Measurements from ENCODE around the gene LSM2. TPM values are rescaled to one million over a fixed set of nuclear protein-coding genes. Genes with fewer than 3 reads are reported as not detected.
A peak's percentile ranks its signal among the peaks of the same experiment; 100 is the strongest.
"Not testable (repeated sequence)": the region's sequence is repeated elsewhere in the genome, so short reads cannot be mapped to it uniquely, and the experiment has no call there.

Gene LSM2
- total RNA-seq, 1 experiment from 2014 or later = 72.6 TPM

DNA sequence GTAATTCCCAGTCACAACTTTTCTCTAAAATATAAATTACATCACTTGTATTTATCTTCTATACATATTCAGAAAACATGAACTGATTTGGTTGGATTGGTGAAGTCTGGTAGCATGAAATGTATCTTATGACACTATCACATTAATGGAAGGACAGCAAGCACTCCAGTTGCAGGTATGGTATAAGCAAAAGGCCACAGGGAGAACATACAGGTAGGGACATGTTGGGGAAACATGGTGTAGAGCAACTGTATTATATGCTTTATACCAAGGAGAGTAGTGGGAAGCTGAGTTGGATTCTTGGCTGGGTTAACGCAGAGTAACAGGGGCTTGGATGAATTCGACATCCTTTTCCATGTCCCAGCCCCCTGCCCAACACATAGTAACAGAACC lies 9.8 kb downstream of the LSM2 start:
- 0 out of 2 replicates have a peak, but pooled peaks cover 3% of the 10 kb centered on the region for H3K9me3 ChIP-seq (replicated peaks)
- H3K27me3 ChIP-seq (replicated peaks) = no peaks in the 10 kb centered on the region
- H3K4me1 ChIP-seq (replicated peaks) = peaks cover 28% of the 10 kb centered on the region
- H3K4me3 ChIP-seq = no peak overlapping the region
- no peak for DNase-seq (ENCODE audit: low read depth in 1 of 2, low spot score in 2 of 2)
- H3K36me3 ChIP-seq = peaks cover 38% of the 10 kb centered on the region
- no peak overlapping the region for H3K27ac ChIP-seq

DNA sequence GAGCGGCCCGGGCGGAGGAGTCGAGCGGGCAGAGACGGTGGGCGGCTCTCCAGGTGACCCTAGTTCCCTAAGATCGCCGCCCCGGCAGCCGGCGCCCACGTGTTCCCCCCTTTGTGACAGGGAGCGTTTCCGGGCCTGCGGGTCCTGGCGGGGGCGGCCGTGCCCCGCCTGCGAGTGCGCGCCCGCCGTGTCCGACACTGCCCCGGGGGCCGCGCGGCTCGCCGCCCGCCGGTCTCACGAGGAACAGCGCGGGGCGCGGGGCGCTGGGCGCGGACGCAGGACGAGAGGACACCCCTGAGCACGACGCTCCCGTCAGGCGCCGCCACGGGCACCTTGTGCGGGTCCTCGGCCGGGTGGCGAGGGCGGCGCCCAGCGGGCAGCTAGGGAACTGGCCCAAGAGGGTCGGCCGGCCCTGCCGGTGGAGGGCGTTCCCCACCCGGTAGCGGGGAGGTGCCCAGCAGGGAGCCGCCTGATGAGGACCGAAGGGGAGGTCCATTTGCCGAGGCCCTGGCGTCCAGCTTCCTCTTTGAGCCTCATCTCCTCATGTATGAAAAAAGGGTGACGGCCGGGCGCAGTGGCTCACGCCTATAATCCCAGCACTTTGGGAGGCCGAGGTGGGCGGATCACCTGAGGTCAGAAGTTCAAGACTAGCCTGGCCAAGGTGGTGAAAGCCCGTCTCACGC lies 11.0 kb downstream of the LSM2 start, which contains the start of gene VARS1:
TSS of gene VARS1 (minus strand) at position 137 of the 683 bp plus-strand sequence. CDS start 535 bp downstream, outside the sequence.
- peak; percentile 92 to 95 for DNase-seq (ENCODE audit: low read depth in 1 of 2, low spot score in 2 of 2)
- Histone ChIP-seq H3K27ac (peak within 1 kb of the TSS; percentile 99), H3K9me3 (replicated peaks) (0 out of 2 replicates have a peak, but pooled peaks cover 3% of the 10 kb centered on the region), H3K27me3 (replicated peaks) (no peaks in the 10 kb centered on the region), H3K36me3 (peaks cover 38% of the 10 kb centered on the region), H3K4me3 (peak within 1 kb of the TSS; percentile 97), H3K4me1 (replicated peaks) (peaks cover 28% of the 10 kb centered on the region)

DNA sequence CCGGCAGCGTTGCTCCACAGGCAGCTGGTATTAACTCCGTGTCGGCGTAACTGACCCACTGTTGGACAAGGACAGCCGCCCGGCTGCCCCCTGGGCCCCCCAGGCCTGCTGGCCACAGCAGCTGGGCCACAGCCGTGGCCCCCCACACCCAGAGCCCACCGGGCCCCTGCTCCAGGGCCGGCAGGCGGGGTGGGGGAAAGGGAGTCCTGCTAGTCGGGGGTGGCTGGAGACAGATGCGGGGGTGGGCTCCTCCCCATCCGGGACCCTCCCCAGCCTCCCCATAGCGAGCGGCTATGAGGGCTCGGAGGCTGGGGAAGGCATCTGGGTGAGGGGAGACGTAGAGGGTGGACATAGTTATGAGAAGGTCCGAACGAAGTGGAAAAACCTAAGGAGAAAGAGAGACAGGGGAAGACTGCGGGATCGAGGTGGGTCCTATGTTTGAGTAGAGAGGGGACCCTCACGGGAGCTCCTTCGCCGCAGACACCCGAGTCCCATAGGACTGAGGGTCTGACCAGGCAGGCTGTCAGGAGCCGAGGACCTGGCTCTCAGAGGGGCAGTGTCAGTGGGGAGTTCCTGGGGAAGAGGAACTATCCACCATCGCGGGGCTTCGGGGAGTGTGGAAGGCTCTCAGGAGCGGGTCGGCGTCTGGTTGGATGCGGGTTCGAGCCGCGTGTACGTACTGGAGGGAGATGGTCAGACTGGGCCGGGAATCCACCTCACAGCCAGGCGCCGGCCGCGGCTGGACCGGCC lies 11.7 kb downstream of the LSM2 start:
- Histone ChIP-seq H3K4me1 (replicated peaks) (peaks cover 28% of the 10 kb centered on the region), H3K27me3 (replicated peaks) (no peaks in the 10 kb centered on the region), H3K27ac (peak overlapping the region; percentile 99), H3K36me3 (peaks cover 42% of the 10 kb centered on the region), H3K9me3 (replicated peaks) (0 out of 2 replicates have a peak, but pooled peaks cover 3% of the 10 kb centered on the region), H3K4me3 (peak overlapping the region; percentile 97)
- DNase-seq (ENCODE audit: low read depth in 1 of 2, low spot score in 2 of 2) = peak in 1 of 2 experiments; percentile 80

DNA sequence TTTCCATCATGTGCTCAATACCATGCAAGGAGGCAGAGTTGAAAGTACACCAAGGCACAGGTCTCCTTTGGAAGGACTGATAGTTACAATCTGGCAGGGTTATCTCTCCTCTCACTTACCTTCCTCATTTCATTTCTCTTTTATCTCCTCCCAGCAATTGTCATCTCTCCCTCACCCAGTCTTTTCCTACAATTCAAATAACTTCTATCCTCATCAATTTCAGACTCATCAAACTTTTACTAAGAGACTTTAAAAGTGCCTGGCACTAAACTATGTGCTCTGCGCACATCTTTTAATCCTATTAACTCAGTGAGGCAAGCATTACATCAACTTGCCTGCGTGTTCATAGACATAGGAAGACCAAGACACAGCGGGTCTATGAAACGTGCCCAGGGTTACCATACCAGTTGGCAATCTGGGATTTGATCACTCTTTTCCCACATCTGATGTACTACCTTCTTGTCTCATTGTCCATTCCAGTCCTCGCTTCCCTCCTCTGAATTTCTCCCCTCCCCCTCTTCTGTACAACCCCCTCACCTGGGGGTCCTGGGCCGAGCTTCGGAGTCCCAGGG lies 12.4 kb downstream of the LSM2 start:
- peak overlapping the region; percentile 97 for H3K4me3 ChIP-seq
- 0 out of 2 replicates have a peak, but pooled peaks cover 3% of the 10 kb centered on the region for H3K9me3 ChIP-seq (replicated peaks)
- peak in 1 of 2 experiments; percentile 43 for DNase-seq (ENCODE audit: low read depth in 1 of 2, low spot score in 2 of 2)
- peaks cover 28% of the 10 kb centered on the region for H3K4me1 ChIP-seq (replicated peaks)
- peaks cover 47% of the 10 kb centered on the region for H3K36me3 ChIP-seq
- H3K27me3 ChIP-seq (replicated peaks) = no peaks in the 10 kb centered on the region
- peak overlapping the region; percentile 99 for H3K27ac ChIP-seq

DNA sequence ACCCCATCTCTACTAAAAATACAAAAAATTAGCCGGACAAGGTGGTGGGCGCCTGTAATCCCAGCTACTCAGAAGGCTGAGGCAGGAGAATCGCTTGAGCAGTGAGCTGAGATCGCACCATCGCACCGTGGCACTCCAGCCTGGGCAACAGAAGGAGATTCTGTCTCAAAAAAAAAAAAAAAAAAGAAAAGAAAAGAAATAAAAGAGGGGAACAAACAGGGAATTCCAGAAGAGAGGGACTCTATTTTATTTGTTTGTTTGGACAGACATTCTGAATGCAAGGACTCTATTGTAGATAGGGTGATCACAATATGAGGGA lies 12.9 kb downstream of the LSM2 start:
- not testable (repeated sequence) for H3K27ac ChIP-seq; H3K9me3 ChIP-seq (replicated peaks); H3K4me3 ChIP-seq; DNase-seq (ENCODE audit: low read depth in 1 of 2, low spot score in 2 of 2); H3K27me3 ChIP-seq (replicated peaks)
- H3K36me3 ChIP-seq = peaks cover 49% of the 10 kb centered on the region
- H3K4me1 ChIP-seq (replicated peaks) = peaks cover 28% of the 10 kb centered on the region

DNA sequence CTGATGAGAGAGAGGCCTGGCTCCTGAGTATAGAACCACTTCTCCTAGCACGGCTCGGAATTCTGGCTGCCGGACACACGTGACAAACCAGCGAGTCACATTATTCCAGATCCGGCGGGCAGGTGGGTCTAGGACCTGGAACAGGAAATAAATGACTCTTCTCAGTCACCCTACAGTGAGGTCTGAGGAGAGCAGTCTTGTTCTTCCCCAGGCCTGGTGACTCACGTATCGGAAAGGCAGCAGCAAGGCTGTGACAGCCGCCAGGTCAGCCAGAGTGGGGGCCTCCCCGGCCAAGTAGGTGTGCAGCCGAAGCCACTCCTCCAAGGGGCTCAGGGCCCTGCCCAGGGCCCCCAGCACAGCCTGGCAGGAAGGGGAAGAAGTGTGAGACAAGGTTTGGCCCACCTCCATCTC lies 14.0 kb downstream of the LSM2 start:
- H3K4me1 ChIP-seq (replicated peaks) = peaks cover 28% of the 10 kb centered on the region
- no peaks in the 10 kb centered on the region for H3K27me3 ChIP-seq (replicated peaks)
- DNase-seq (ENCODE audit: low read depth in 1 of 2, low spot score in 2 of 2) = no peak
- H3K9me3 ChIP-seq (replicated peaks) = 0 out of 2 replicates have a peak, but pooled peaks cover 3% of the 10 kb centered on the region
- H3K4me3 ChIP-seq = no peak overlapping the region
- peaks cover 49% of the 10 kb centered on the region for H3K36me3 ChIP-seq
- H3K27ac ChIP-seq = no peak overlapping the region

DNA sequence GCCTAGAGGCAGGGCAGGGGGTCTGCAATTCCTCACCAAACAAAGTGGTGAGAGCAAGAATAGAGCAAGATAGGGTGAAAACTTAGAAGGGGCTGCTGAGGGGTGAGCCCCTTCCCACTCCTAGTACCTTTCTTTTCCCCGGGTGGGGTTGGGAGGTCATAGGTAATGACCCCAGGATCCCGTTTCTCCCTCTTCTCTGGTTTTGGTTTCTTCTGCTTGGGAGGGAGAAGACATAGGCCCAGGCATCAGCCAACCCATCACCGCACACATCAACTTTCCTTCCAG lies 14.7 kb downstream of the LSM2 start:
- H3K4me3 ChIP-seq = no peak overlapping the region
- DNase-seq (ENCODE audit: low read depth in 1 of 2, low spot score in 2 of 2) = no peak
- 0 out of 2 replicates have a peak, but pooled peaks cover 3% of the 10 kb centered on the region for H3K9me3 ChIP-seq (replicated peaks)
- H3K27me3 ChIP-seq (replicated peaks) = no peaks in the 10 kb centered on the region
- H3K4me1 ChIP-seq (replicated peaks) = peaks cover 28% of the 10 kb centered on the region
- H3K27ac ChIP-seq = no peak overlapping the region
- peaks cover 56% of the 10 kb centered on the region for H3K36me3 ChIP-seq

DNA sequence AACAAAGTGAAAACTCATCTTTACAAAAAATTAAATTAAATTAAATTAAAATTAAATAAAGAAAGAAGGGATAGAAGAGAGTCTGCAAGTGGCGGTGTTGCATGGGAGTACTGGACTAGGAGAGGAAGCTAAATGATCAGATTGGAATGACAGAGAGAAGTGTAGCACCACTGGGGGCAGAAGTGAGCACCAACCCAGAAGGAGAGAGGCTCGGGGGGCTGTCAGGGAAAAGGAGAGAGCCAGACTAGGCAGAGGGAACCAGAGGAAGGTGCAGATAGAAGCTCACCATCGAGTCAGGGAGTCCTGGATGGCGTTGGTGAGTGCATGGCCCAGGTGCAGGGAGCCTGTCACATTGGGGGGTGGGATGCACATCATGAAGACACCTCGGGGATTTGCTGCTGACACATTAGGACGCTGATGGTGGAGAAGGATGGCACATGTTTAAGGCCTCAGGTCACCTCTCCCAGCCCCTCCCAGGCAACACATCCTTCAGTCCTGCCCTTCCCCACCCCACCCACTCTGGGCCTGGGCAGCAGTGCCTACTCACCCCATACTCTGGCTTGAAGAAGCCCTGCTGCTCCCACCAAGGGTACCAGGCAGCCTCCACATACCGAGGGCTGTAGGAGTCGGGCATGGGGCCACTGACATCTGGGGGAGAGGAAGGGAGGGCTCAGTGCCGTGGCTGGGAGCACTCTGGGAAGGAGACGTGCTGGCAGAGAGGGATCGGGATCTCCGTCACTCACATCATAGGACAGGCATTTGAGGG lies 15.3 kb downstream of the LSM2 start:
- peak; percentile 45 to 68 for DNase-seq (ENCODE audit: low read depth in 1 of 2, low spot score in 2 of 2)
- Histone ChIP-seq H3K4me3 (no peak overlapping the region), H3K9me3 (replicated peaks) (0 out of 2 replicates have a peak, but pooled peaks cover 3% of the 10 kb centered on the region), H3K4me1 (replicated peaks) (peaks cover 28% of the 10 kb centered on the region), H3K27ac (no peak overlapping the region), H3K36me3 (peaks cover 56% of the 10 kb centered on the region), H3K27me3 (replicated peaks) (no peaks in the 10 kb centered on the region)

DNA sequence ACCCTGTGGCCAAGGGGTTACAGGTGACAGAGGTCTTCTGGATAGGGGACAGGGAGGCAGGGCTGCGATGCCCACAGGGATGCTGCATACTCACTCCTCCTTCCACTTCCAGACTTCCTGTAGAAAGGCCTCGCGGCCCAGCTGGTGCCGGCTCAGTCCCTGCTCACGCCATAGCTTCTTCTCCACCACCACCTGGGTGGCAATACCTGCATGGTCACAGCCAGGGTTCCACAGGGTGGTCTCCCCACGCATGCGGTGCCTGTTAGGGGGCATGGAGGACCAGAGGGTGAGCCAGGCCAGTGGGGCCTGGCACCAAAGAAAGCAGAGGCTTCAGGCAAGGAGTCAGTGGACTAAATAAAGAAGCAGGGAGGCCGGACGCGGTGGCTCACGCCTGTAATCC lies 21.3 kb downstream of the LSM2 start:
- DNase-seq (ENCODE audit: low read depth in 1 of 2, low spot score in 2 of 2) = no peak
- no peaks in the 10 kb centered on the region for H3K9me3 ChIP-seq (replicated peaks)
- no peaks in the 10 kb centered on the region for H3K27me3 ChIP-seq (replicated peaks)
- no peak overlapping the region for H3K27ac ChIP-seq
- H3K36me3 ChIP-seq = peaks cover 73% of the 10 kb centered on the region
- no peaks in the 10 kb centered on the region for H3K4me1 ChIP-seq (replicated peaks)
- H3K4me3 ChIP-seq = no peak overlapping the region

DNA sequence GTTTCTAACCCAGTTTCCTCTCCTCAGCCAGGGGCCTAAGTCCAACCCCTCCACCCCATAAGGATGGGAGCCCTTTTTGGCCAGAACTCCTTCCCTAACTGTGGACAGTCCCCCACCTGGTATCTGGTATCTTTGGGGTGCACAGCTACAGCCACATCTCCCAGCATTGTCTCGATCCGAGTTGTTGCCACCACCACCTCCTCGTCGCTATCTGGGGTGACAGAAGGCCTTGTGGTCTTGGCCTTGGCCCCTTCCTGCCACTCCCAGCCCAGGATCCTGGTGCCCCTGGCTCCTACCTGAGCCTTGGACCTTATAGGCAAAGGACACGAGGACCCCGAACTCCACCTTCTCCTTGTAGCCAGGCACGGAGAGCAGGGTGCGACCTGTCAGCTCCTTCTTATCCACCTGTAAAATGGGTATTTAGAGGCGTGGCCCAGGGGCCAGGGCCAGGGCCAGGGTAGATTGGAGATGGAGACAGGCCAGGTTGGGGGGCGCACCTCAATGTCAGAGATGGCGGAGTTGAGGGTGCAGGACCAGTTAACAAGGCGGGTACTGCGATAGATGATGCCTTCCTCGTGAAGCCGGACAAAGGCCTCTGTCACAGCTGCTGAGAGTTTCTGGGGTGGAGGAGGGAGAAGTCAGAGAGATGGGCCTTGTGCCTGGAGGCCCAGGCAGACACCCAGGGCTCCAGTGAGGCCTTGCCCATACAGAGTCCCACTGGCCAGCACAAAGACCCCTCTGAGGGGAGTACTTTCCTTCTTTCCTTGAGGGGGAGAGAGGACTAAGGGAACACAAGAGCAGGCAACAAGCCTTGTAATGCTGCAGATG lies 22.5 kb downstream of the LSM2 start:
- no peaks in the 10 kb centered on the region for H3K4me1 ChIP-seq (replicated peaks)
- H3K9me3 ChIP-seq (replicated peaks) = no peaks in the 10 kb centered on the region
- H3K27ac ChIP-seq = no peak overlapping the region
- peaks cover 75% of the 10 kb centered on the region for H3K36me3 ChIP-seq
- H3K4me3 ChIP-seq = no peak overlapping the region
- no peak for DNase-seq (ENCODE audit: low read depth in 1 of 2, low spot score in 2 of 2)
- H3K27me3 ChIP-seq (replicated peaks) = no peaks in the 10 kb centered on the region

DNA sequence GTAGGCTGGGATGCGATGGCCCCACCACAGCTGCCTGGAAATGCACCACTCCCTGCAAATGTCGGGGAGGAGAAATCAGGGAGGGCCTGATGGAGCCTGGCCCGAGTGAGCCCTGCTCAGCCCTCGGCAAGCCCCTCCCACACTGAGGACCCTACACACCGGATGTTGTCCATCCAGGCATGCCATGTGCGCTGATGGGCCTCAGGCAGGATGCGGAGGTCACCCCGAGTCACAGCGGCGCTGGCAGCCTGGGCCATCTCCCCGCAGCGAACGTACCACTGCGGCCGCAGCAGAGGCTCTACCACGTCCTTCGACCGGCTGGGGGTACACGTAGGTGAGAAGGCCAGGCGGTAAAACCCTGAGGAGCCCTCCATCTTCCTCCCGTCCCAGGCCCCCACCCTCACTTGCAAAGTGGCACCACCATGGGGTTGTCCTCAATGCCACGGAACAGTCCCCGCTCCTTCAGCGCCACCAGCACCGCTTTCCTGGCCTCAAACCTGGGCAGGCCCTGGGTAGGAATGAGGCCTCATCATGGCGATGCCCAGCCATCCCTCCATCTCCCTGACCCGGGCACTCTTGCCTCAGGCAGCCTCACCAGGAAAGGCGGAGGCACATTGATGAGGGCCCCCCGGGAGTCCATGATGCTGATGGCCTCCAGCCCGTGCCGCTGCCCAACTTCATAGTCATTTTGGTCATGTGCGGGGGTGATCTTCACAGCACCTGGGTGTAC lies 24.5 kb downstream of the LSM2 start:
- H3K27me3 ChIP-seq (replicated peaks) = no peaks in the 10 kb centered on the region
- no peaks in the 10 kb centered on the region for H3K9me3 ChIP-seq (replicated peaks)
- no peak for DNase-seq (ENCODE audit: low read depth in 1 of 2, low spot score in 2 of 2)
- H3K36me3 ChIP-seq = peaks cover 88% of the 10 kb centered on the region
- no peak overlapping the region for H3K4me3 ChIP-seq
- peaks cover 2% of the 10 kb centered on the region for H3K4me1 ChIP-seq (replicated peaks)
- no peak overlapping the region for H3K27ac ChIP-seq

DNA sequence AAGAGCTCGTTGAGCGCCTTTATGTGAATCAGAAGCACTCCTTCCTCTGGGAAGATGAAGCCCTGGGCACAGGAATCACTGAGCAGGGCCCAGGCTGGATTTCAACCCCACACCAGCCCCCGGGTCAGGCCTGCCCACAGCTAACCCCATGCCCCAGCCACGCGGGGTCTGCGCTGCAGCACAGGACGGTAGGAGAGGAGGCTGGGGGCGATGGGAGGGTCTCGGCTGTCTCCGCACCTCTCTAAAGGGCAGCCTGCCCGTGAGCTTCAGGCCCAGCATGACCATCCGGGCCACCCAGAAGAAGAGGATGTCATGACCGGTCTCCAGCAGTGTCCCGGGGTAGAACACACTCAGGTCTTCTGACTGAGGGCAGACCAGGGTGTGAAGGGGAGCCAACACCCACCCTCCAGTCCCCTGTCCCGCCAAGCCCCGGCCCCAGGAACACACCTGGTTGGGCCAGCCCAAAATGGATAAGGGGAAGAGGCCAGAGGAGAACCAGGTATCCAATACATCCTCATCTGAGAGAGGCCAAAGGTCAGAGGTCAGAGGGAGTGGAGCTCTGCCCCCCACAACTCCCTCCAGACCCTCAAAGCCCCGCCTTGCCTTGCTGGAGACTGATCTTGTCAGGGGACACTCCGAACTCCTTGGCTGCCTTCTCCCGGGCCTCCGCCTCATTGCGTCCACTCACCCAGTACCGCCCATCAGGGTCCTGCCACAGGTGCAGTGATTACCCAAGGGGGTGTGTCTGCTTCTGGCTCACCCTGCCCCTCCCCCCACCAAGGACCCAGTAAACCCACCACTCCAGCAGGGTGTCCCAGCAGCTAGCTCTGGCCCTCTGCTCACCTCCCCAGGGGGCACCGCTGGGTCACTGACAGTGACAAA lies 25.3 kb downstream of the LSM2 start:
- H3K4me3 ChIP-seq = no peak overlapping the region
- H3K27me3 ChIP-seq (replicated peaks) = no peaks in the 10 kb centered on the region
- no peaks in the 10 kb centered on the region for H3K9me3 ChIP-seq (replicated peaks)
- H3K4me1 ChIP-seq (replicated peaks) = peaks cover 9% of the 10 kb centered on the region
- H3K27ac ChIP-seq = no peak overlapping the region
- H3K36me3 ChIP-seq = peaks cover 86% of the 10 kb centered on the region
- no peak for DNase-seq (ENCODE audit: low read depth in 1 of 2, low spot score in 2 of 2)
